ENCODE results near the gene AGXT.

AGXT gene

DNA sequence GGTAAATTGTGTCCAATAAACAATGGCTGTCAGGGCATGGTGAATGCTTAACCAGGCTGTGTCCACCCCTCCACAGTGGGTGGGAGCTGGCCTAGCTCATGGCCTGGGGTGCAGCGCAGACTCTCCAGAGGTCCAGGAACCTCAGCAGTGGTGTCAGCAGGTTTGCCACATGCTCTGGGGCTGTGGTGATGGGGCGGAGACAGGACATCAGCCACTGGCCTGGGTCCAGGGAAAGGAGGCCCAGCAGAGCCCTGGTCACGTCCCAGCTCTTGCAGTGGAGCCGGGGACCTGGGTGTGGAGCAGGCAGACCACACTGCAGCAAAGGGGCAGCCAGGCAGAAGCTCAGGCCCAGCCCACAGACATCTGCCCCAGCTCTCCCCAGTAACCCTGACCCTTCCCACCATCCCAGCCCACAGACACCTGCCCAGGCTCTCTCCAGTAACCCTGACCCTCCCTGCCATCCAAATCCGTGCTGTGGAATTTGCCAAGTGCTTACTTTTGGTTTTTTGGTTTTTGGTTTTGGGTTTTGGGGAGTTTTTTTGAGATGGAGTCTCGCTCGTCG lies 34.8 kb upstream of the AGXT start (continued):
- TF ChIP-seq, protein P1, sequence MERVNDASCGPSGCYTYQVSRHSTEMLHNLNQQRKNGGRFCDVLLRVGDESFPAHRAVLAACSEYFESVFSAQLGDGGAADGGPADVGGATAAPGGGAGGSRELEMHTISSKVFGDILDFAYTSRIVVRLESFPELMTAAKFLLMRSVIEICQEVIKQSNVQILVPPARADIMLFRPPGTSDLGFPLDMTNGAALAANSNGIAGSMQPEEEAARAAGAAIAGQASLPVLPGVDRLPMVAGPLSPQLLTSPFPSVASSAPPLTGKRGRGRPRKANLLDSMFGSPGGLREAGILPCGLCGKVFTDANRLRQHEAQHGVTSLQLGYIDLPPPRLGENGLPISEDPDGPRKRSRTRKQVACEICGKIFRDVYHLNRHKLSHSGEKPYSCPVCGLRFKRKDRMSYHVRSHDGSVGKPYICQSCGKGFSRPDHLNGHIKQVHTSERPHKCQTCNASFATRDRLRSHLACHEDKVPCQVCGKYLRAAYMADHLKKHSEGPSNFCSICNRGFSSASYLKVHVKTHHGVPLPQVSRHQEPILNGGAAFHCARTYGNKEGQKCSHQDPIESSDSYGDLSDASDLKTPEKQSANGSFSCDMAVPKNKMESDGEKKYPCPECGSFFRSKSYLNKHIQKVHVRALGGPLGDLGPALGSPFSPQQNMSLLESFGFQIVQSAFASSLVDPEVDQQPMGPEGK (CRISPR knock-in tag; IDR thresholded peaks at IDR 0.05; ENCODE audit: borderline replicate concordance): no peak
- TF ChIP-seq ZC3H10 (CRISPR knock-in tag; IDR thresholded peaks at IDR 0.05): no peak
- TF ChIP-seq, protein P2, sequence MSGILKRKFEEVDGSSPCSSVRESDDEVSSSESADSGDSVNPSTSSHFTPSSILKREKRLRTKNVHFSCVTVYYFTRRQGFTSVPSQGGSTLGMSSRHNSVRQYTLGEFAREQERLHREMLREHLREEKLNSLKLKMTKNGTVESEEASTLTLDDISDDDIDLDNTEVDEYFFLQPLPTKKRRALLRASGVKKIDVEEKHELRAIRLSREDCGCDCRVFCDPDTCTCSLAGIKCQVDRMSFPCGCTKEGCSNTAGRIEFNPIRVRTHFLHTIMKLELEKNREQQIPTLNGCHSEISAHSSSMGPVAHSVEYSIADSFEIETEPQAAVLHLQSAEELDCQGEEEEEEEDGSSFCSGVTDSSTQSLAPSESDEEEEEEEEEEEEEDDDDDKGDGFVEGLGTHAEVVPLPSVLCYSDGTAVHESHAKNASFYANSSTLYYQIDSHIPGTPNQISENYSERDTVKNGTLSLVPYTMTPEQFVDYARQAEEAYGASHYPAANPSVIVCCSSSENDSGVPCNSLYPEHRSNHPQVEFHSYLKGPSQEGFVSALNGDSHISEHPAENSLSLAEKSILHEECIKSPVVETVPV (CRISPR knock-in tag; IDR thresholded peaks at IDR 0.05): no peak
- TF ChIP-seq BACH2 (CRISPR knock-in tag; IDR thresholded peaks at IDR 0.05; ENCODE audit: borderline replicate concordance): no peak
- TF ChIP-seq GLIS3 (CRISPR knock-in tag; IDR thresholded peaks at IDR 0.05): no peak
- TF ChIP-seq PPARA (CRISPR knock-in tag; IDR thresholded peaks at IDR 0.05; ENCODE audit: borderline replicate concordance): no peak
- no peak for TF ChIP-seq RARB (CRISPR knock-in tag; IDR thresholded peaks at IDR 0.05)
- no peak for TF ChIP-seq TCF4 (CRISPR knock-in tag; IDR thresholded peaks at IDR 0.05; ENCODE audit: borderline replicate concordance)
- no peak for TF ChIP-seq OSR1 (CRISPR knock-in tag; IDR thresholded peaks at IDR 0.05)
- no peak for TF ChIP-seq TOX (CRISPR knock-in tag; IDR thresholded peaks at IDR 0.05; ENCODE audit: borderline replicate concordance)
- no peak for TF ChIP-seq ZNF8 (CRISPR knock-in tag; IDR thresholded peaks at IDR 0.05)
- TF ChIP-seq, protein P3, sequence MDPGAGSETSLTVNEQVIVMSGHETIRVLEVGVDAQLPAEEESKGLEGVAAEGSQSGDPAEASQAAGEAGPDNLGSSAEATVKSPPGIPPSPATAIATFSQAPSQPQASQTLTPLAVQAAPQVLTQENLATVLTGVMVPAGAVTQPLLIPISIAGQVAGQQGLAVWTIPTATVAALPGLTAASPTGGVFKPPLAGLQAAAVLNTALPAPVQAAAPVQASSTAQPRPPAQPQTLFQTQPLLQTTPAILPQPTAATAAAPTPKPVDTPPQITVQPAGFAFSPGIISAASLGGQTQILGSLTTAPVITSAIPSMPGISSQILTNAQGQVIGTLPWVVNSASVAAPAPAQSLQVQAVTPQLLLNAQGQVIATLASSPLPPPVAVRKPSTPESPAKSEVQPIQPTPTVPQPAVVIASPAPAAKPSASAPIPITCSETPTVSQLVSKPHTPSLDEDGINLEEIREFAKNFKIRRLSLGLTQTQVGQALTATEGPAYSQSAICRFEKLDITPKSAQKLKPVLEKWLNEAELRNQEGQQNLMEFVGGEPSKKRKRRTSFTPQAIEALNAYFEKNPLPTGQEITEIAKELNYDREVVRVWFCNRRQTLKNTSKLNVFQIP (CRISPR knock-in tag; IDR thresholded peaks at IDR 0.05; ENCODE audit: borderline replicate concordance, low read depth): no peak
- TF ChIP-seq CSDC2 (CRISPR knock-in tag; IDR thresholded peaks at IDR 0.05): no peak
- TF ChIP-seq SNAI2 (CRISPR knock-in tag; IDR thresholded peaks at IDR 0.05): no peak

DNA sequence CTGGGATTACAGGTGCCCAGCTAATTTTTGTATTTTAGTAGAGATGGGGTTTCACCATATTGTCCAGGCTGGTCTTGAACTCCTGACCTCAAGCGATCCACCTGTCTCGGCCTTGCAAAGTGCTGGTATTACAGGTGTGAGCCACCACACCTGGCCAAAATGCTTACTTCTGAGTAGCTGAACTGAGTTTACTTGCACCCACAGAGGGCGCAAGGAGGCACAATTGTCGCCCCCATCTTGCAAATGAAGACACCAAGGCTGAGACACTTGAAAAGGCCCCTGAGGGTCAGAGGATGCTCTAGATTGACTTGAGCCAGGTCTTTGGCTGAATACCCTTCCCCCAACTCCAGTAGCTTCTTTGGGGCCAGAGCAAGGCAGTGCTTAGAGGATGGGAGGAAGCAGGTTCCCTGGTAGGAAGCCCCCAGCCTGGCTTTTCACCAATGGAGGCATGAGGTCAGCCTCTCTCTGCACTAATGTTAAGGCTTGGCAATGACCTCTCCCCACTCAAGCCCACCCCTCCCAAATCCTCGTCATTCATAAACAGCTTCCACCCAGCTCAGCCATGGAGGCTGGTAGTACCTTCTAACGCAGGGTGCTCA lies 34.1 kb upstream of the AGXT start:
- no peak for ATAC-seq

More for the DNA sequence above, 34.1 kb upstream of the AGXT start:
- TF ChIP-seq GLIS3 (CRISPR knock-in tag; IDR thresholded peaks at IDR 0.05) (no peak), ZNF70 (CRISPR knock-in tag; IDR thresholded peaks at IDR 0.05) (no peak), SNAI2 (CRISPR knock-in tag; IDR thresholded peaks at IDR 0.05) (no peak), BACH2 (CRISPR knock-in tag; IDR thresholded peaks at IDR 0.05; ENCODE audit: borderline replicate concordance) (no peak), ESRRG (CRISPR knock-in tag; IDR thresholded peaks at IDR 0.05) (no peak), PPARA (CRISPR knock-in tag; IDR thresholded peaks at IDR 0.05; ENCODE audit: borderline replicate concordance) (no peak), RARB (CRISPR knock-in tag; IDR thresholded peaks at IDR 0.05) (no peak), TCF4 (CRISPR knock-in tag; IDR thresholded peaks at IDR 0.05; ENCODE audit: borderline replicate concordance) (no peak), ZFP30 (CRISPR knock-in tag; IDR thresholded peaks at IDR 0.05) (no peak), ZNF8 (CRISPR knock-in tag; IDR thresholded peaks at IDR 0.05) (no peak), CSDC2 (CRISPR knock-in tag; IDR thresholded peaks at IDR 0.05) (no peak), ZNF565 (CRISPR knock-in tag; conservative IDR thresholded peaks at IDR 0.05; ENCODE audit: low read depth) (no peak)
- TF ChIP-seq, protein P4, sequence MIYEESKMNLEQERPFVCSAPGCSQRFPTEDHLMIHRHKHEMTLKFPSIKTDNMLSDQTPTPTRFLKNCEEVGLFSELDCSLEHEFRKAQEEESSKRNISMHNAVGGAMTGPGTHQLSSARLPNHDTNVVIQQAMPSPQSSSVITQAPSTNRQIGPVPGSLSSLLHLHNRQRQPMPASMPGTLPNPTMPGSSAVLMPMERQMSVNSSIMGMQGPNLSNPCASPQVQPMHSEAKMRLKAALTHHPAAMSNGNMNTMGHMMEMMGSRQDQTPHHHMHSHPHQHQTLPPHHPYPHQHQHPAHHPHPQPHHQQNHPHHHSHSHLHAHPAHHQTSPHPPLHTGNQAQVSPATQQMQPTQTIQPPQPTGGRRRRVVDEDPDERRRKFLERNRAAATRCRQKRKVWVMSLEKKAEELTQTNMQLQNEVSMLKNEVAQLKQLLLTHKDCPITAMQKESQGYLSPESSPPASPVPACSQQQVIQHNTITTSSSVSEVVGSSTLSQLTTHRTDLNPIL (CRISPR knock-in tag; IDR thresholded peaks at IDR 0.05; ENCODE audit: low read depth): no peak
- TF ChIP-seq, protein P2 (CRISPR knock-in tag; IDR thresholded peaks at IDR 0.05): no peak
- TF ChIP-seq, protein P3 (CRISPR knock-in tag; IDR thresholded peaks at IDR 0.05; ENCODE audit: borderline replicate concordance, low read depth): no peak
- TF ChIP-seq, protein P5, sequence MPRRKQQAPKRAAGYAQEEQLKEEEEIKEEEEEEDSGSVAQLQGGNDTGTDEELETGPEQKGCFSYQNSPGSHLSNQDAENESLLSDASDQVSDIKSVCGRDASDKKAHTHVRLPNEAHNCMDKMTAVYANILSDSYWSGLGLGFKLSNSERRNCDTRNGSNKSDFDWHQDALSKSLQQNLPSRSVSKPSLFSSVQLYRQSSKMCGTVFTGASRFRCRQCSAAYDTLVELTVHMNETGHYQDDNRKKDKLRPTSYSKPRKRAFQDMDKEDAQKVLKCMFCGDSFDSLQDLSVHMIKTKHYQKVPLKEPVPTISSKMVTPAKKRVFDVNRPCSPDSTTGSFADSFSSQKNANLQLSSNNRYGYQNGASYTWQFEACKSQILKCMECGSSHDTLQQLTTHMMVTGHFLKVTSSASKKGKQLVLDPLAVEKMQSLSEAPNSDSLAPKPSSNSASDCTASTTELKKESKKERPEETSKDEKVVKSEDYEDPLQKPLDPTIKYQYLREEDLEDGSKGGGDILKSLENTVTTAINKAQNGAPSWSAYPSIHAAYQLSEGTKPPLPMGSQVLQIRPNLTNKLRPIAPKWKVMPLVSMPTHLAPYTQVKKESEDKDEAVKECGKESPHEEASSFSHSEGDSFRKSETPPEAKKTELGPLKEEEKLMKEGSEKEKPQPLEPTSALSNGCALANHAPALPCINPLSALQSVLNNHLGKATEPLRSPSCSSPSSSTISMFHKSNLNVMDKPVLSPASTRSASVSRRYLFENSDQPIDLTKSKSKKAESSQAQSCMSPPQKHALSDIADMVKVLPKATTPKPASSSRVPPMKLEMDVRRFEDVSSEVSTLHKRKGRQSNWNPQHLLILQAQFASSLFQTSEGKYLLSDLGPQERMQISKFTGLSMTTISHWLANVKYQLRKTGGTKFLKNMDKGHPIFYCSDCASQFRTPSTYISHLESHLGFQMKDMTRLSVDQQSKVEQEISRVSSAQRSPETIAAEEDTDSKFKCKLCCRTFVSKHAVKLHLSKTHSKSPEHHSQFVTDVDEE (CRISPR knock-in tag; IDR thresholded peaks at IDR 0.05): no peak
- TF ChIP-seq, protein P1 (CRISPR knock-in tag; IDR thresholded peaks at IDR 0.05; ENCODE audit: borderline replicate concordance): no peak
